Astrocyte of the hippocampus (primary cell): Measurements from ENCODE around the gene HIRA.

ENCODE experiments used
- DNase-seq: peaks from one replicate; pipeline ENCODE4 v3.0.0; 2011; ENCODE audit warnings: low read depth, low spot score

Gene HIRA

DNA sequence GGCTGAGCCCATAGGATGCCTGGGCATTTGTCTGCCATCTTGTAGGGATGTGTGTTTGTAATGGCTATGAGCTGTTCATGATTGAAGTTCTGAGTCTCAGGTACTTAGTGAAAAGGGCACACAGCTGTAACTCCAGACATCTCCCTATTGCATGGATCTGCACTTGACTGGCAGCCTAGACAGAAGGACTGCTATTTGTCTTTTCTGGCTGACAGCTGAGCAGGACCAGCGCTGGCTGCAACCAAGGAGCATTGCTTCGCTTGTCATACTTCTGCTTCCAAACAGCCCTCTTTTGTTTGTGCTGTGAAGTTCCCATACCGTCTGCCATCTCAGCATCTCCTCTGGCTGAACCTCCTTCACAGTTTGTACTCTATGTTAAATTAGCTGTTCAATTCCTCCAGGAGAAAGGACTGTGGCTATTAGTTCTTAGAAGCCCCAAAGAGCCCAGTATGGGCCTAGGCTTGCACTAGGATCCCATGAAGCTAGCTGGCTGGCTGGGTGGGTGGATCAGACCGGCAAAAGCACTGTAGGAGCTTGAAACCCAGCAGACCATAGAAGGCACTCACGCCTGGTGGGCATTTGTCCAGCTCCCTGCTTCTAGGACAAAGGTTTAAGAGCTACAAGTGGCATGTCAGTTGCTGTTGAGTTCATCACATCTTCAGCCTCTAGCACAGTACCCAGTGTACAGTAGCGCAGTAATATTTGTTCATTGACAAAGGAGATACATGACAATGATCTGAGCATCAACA, 20.4 kb downstream of the HIRA start:
- DNase-seq = no peak

DNA sequence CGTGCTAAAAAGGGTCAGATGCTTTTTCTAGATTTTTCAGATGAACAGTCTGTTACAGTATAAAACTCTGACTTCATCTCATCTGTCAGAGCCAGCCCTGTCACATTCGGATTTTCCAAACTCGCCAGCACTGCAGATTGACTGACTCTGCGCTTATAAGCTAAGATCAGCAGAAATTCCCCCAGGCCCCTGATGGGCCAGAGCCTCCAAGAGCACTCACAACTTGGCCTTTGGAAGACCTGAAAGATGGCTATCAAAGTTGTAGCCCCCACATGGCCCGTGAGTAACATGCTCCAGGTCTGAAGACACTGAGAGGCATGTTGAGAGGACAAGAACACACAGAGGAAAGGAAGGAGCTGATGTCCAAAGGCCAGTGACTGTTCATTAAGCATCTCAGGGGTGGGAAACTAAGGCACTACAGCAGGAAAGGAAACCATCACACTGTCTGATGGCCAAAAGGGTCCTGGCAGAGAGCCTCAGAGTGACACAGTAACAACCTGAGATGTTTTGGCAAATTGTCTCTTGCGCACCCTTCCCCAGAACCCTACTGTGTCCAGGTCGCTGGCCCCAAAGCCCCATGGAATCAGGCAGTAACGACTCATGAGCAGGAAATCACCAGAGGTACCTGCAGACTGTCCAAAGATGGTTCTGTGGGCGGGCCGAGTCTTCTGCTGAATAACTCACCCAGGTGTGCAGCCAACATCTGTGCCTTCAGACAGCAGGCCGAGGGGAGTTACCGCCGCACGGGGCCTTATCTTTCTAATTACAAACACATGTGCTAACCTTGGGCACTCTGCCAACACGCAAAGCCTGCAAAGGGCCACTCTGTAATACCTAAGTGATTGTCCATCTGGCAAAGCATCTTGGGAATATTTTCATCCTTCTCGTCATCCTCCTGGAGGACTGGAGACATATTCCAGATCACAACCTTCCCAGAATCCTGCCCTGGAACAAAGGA, 23.6 kb downstream of the HIRA start:
- DNase-seq = no peak

GRCh38 chr22:19406846-19407245, 24.7 kb downstream of the HIRA start:
- no peak for DNase-seq

DNA sequence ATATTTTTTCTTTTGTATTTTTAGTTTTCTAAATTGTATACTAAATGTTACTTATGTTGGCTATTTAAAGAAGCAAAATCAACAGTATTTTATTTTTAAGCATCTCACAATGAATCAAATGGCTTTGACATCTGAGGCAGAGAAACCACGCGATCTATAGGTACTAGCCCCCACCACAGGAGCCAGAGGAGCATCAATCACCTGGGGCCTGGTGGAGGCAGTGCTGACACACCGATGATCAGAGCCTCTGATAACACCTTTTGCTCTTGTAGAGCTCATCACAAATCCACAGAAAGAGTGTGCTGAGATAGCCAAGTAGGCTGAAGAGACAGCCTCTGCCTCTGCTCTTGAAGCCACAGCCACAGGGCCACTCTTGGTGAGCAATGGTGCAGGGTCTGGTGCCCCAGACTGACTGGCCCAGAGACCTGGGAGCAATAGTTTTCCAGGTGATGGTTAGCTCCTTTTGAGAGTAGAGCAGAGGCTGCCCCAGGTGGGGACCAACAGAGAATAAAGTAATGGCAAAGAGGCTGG, 25.2 kb downstream of the HIRA start:
- DNase-seq = no peak

GRCh38 chr22:19405652-19406051, 25.9 kb downstream of the HIRA start:
- DNase-seq = no peak

DNA sequence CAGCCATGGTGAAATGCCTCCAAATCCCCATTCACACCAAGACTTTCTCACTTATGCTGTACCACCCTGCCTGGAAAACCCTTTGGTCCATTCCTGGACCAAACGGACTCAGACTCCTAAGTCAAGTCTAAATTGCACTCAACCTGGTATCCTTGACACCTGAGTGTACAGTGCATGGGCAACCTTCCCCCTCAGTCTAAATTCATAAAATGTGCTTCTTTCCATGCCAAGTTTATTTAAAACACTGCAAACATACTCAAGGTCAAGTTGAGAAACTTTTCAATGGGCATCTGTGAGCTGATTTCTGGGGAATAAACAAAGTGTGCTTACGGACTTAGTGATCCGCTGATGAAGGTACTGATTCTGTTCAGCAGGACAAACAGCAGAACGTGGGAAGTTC, 26.4 kb downstream of the HIRA start:
- DNase-seq = no peak

GRCh38 chr22:19404676-19405075, 26.9 kb downstream of the HIRA start:
- DNase-seq = no peak

- no peak for DNase-seq
Observed at GRCh38 chr22:19402642-19403191, 28.8 kb downstream of the HIRA start.

DNA sequence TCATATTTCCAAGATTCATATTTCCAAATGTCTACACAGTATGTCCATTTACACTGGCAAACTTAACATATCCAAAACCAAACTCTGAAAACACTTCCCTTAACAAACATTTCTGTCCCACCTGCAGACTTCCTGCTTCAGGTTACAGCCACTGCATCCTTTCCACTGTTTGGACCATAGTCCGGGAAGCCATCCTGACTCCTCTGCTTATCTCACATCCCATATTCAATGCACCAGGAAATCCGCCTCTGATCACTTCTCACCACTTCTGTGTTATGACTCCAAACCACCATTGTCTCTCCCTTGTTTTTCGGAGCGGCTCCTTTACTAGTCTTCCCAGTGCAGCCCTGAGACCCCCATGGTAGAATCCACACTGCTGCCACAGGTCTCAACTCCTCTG, 30.1 kb downstream of the HIRA start:
- DNase-seq = no peak

GRCh38 chr22:19400881-19401280, 30.7 kb downstream of the HIRA start:
- no peak for DNase-seq

GRCh38 chr22:19398652-19399051, 32.9 kb downstream of the HIRA start:
- DNase-seq = no peak

DNA sequence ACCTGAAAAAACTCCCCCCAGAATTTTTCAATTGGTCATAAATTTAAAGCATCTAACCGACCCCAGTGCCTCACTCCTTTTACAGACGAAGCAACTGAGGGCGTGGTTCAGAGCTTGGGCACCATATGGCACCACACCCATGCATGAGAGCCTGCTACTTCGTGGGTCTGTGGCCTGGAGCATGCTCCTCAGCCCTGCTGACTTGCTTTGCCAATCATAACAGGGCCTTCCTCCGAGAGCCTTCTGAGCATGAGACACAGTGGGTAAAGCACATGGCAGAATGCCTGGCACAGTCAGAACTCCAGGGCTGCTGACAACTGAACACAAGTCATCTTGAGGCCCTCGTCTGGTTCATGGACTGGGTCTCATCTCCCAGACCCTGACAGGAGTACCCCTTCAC, 33.3 kb downstream of the HIRA start:
- peak; percentile 20 for DNase-seq

DNA sequence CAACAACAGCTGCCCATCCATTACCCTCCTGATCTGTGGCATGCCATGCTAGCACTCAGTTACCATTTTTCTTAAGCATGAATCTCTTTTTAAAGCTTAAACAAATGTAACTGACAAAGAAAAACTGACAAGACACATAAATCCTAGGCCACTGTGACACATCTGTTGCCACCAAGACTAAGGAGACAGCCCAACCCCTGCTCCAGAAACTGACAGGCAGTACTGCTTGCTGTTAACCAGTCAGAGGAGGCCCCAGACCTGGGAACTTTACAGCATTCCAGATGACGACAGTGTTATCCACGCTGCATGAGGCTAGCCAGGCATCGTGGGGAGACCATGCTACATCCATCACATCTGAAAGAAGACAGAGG, 33.8 kb downstream of the HIRA start:
- no peak for DNase-seq

DNA sequence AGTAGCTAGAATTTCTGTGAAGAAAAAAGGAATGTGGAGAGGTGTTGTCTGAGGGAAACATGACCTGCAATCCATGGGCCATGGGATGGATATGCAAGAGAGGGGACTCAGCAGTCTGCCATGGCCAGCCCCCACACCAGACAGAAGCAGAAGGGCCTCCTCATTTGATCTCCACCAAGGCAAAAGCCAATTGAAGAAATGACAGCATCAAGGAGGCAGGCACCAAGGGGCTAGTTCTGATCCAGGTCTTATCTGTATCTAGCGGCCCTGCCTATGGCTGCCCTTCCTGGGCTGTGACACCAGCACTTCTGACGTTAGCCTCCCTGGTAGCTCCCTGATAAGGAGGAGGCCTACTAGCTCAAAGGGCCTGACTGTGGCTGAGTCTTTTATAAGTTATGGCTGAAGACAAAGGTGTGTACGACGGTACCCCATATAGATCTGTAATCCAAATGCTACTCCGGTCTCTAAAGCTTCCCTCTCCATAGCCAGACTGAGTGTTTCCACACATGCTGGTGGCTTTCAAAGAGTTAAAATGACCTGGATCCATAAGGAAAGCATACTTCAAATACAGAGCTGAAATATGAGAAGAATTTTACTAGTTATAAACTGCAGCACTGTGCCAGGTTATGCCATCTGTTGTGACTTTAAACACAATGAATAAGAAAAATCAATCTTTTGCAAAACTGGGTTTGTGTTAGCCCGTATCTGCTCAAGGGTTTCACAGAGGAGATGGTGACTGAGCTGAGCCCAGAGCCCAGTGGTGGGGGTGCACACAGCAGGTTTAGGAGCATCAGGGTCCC, 34.4 kb downstream of the HIRA start:
- DNase-seq = no peak

- DNase-seq = no peak
Observed at GRCh38 chr22:19396561-19396933, 35.0 kb downstream of the HIRA start.

DNA sequence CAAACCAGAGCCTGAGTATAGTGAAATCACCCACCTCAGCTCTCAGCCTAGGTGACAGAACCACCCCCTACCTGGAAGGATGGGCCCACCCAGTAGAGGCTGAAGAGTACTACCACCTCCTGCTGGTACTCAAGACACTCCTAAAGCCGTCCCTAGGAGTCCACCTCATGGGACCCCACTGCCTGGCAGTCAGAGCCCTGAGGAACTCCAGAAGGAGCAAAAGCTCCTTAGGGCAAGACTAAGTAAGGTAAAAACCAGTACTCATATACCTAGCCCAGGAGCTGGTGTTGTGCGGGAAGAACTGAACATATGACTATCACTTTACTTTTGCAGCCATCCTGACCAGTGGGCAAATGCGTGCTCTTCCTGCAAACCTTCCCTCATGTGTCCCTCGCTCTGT, 36.3 kb downstream of the HIRA start:
- no peak for DNase-seq

GRCh38 chr22:19394274-19395050, 37.1 kb downstream of the HIRA start:
- no peak for DNase-seq

- DNase-seq = no peak
Observed at GRCh38 chr22:19393704-19394103, 37.8 kb downstream of the HIRA start.

- DNase-seq = no peak
Observed at GRCh38 chr22:19387575-19387974, 44.0 kb downstream of the HIRA start.

DNA sequence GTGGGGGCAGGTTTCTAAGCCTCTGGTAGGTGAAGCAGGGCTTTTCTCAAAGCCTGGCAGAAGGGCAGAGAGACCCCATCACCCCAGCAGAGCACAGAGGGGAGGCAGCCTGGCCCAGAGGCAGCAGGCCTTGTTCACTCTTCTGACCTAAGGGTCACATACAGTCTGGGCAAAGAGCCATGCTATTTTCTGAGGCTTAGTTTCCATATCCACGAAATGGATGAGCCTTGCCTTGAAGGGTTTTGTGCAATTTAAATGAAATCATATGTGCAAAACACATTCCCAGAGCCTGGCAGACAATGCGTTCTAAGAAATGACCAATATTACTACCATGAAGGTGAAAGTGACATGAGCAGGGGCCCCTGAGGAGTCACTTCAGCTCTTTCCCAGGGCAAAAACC, 44.5 kb downstream of the HIRA start:
- DNase-seq = no peak

- DNase-seq = no peak
Observed at GRCh38 chr22:19386248-19386647, 45.3 kb downstream of the HIRA start.
